ENCODE data around the gene VSNL1.

GRCh38 chr2:17578466-17578928 lies 38.0 kb downstream of the VSNL1 start:
- no peak for TF ChIP-seq CTCF (IDR thresholded peaks at IDR 0.05)
- no peak for TF ChIP-seq EZH2phosphoT487 (IDR thresholded peaks at IDR 0.05)
- no peak for TF ChIP-seq EZH2 (IDR thresholded peaks at IDR 0.05)
